HepG2 (cell line): Measurements from ENCODE around the gene OPRD1.
"Not testable (repeated sequence)": the region's sequence is repeated elsewhere in the genome, so short reads cannot be mapped to it uniquely, and the experiment has no call there.

Experiments
- CEBPG ChIP-seq: IDR thresholded peaks from 2 replicates; pipeline ENCODE4 v1.6.1; 2016
- HNRNPLL ChIP-seq: fragments of 200-400 bp; formaldehyde crosslinking; IDR thresholded peaks from 2 replicates; pipeline ENCODE4 v1.6.1; 2017; ENCODE audit warnings: mild to moderate bottlenecking, low read depth, low read length; ENCODE audit not compliant: poor library complexity, severe bottlenecking
- MBD4 ChIP-seq: IDR thresholded peaks from 2 replicates; pipeline ENCODE4 v1.6.1; 2012; ENCODE audit warnings: low read length, inconsistent platforms, borderline replicate concordance
- TAF1 ChIP-seq: sonication (generic); formaldehyde crosslinking; IDR thresholded peaks from 2 replicates; pipeline ENCODE4 v1.4.0; 2020; ENCODE audit warnings: missing genetic modification reagents
- TAF15 ChIP-seq: fragments of 200-400 bp; formaldehyde crosslinking; IDR thresholded peaks from one replicate; pipeline ENCODE4 v1.6.1; 2018; ENCODE audit warnings: mild to moderate bottlenecking, low read depth, low read length; ENCODE audit not compliant: poor library complexity, severe bottlenecking
- TCF7 ChIP-seq: sonication (generic); IDR thresholded peaks from 2 replicates; pipeline ENCODE4 v1.6.1; 2016; ENCODE audit warnings: antibody characterized with exemption, low read depth
- TF ChIP-seq, protein P1 (sequence below): sonication (generic); formaldehyde crosslinking; IDR thresholded peaks from 2 replicates; pipeline ENCODE4 v1.4.0; 2020; ENCODE audit warnings: mild to moderate bottlenecking, missing genetic modification reagents

DNA sequence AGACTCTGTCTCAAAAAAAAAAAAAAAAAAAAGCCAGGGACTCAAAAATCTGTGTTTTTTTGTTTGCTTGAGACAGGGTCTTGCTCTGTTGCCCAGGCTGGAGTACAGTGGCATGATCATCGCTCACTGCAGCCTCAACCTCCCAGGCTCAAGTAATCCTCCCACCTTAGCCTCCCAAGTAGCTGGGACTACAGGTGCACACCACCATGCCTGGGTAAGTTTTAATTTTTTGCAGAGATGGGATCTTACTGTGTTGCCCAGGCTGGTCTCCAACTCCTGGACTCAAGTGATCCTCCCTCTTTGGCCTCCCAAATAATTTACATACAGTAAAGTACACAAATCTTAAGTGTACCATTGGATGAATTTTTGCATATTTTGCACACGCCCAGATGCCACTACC, 20.0 kb upstream of the OPRD1 start:
- TF ChIP-seq, protein P1, sequence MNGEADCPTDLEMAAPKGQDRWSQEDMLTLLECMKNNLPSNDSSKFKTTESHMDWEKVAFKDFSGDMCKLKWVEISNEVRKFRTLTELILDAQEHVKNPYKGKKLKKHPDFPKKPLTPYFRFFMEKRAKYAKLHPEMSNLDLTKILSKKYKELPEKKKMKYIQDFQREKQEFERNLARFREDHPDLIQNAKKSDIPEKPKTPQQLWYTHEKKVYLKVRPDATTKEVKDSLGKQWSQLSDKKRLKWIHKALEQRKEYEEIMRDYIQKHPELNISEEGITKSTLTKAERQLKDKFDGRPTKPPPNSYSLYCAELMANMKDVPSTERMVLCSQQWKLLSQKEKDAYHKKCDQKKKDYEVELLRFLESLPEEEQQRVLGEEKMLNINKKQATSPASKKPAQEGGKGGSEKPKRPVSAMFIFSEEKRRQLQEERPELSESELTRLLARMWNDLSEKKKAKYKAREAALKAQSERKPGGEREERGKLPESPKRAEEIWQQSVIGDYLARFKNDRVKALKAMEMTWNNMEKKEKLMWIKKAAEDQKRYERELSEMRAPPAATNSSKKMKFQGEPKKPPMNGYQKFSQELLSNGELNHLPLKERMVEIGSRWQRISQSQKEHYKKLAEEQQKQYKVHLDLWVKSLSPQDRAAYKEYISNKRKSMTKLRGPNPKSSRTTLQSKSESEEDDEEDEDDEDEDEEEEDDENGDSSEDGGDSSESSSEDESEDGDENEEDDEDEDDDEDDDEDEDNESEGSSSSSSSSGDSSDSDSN (CRISPR knock-in tag): not testable (repeated sequence)
- TF ChIP-seq CEBPG, HNRNPLL, TAF15, MBD4, TCF7, TAF1: not testable (repeated sequence)
